ENCODE data around the gene RALGDS. TPM values are rescaled to one million over a fixed set of nuclear protein-coding genes. Genes with fewer than 3 reads are reported as not detected.

Gene RALGDS
- total and polyA plus RNA-seq, 9 of the 15 experiments (the other 6 are each of a cell fraction or from before 2014, with no cell fraction given) = 0.75 to 43.3 (median 27.1) TPM

GRCh38 chr9:133147412-133148198, 26.6 kb upstream of the RALGDS start (continued):
- TF ChIP-seq EWSR1 (IDR thresholded peaks at IDR 0.05; ENCODE audit: borderline replicate concordance, low read depth, partially characterized antibody) = no peak
- TF ChIP-seq ZNF41 (CRISPR knock-in tag; conservative IDR thresholded peaks at IDR 0.05) = 0 out of 2 replicates have a peak, but pooled peaks have one; percentile 21
- TF ChIP-seq FOXJ2 (tag; IDR thresholded peaks at IDR 0.05) = peak; percentile 39; the same call in 1 of the 2 replicates
- TF ChIP-seq FOXJ3 (CRISPR knock-in tag; IDR thresholded peaks at IDR 0.05) = no peak
- TF ChIP-seq NEUROD1 (IDR thresholded peaks at IDR 0.05; ENCODE audit: borderline replicate concordance, low read depth, low read length, partially characterized antibody) = peak; percentile 36
- no peak for TF ChIP-seq CBX1 (IDR thresholded peaks at IDR 0.05; ENCODE audit: low read depth)
- TF ChIP-seq ZNF197 (CRISPR knock-in tag; IDR thresholded peaks at IDR 0.05; ENCODE audit: low read depth) = no peak
- no peak for TF ChIP-seq SRSF3 (IDR thresholded peaks at IDR 0.05; ENCODE audit: insufficient read depth, low read length)
- TF ChIP-seq ZNF140 (CRISPR knock-in tag; IDR thresholded peaks at IDR 0.05) = no peak
- no peak for TF ChIP-seq ZNF282 (CRISPR knock-in tag; IDR thresholded peaks at IDR 0.05)
- no peak for TF ChIP-seq IFI16 (CRISPR knock-in tag; IDR thresholded peaks at IDR 0.05)
- TF ChIP-seq, protein P1, sequence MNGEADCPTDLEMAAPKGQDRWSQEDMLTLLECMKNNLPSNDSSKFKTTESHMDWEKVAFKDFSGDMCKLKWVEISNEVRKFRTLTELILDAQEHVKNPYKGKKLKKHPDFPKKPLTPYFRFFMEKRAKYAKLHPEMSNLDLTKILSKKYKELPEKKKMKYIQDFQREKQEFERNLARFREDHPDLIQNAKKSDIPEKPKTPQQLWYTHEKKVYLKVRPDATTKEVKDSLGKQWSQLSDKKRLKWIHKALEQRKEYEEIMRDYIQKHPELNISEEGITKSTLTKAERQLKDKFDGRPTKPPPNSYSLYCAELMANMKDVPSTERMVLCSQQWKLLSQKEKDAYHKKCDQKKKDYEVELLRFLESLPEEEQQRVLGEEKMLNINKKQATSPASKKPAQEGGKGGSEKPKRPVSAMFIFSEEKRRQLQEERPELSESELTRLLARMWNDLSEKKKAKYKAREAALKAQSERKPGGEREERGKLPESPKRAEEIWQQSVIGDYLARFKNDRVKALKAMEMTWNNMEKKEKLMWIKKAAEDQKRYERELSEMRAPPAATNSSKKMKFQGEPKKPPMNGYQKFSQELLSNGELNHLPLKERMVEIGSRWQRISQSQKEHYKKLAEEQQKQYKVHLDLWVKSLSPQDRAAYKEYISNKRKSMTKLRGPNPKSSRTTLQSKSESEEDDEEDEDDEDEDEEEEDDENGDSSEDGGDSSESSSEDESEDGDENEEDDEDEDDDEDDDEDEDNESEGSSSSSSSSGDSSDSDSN (IDR thresholded peaks at IDR 0.05; ENCODE audit: borderline replicate concordance in 1 of 2, low read depth in 2 of 2, low read length in 2 of 2) = peak in 1 of 2 experiments; percentile 84; a peak in 2 of 4 replicates
- no peak for TF ChIP-seq ZNF384 (IDR thresholded peaks at IDR 0.05; ENCODE audit: low read depth, low read length)
- TF ChIP-seq ZNF740 (CRISPR knock-in tag; IDR thresholded peaks at IDR 0.05) = peak; percentile 98
- peak in 1 of 2 experiments; percentile 92; a peak in 2 of 4 replicates for TF ChIP-seq ZNF740 (tag; IDR thresholded peaks at IDR 0.05)
- no peak for TF ChIP-seq NFYB (IDR thresholded peaks at IDR 0.05; ENCODE audit: extremely low read depth, insufficient read length)
- TF ChIP-seq RBM22 (IDR thresholded peaks at IDR 0.05; ENCODE audit: low read depth, low read length, poor library complexity, severe bottlenecking) = no peak
- TF ChIP-seq CHD4 (IDR thresholded peaks at IDR 0.05; ENCODE audit: insufficient read depth, insufficient replicate concordance, low read depth, low read length, poor library complexity, severe bottlenecking) = no peak
- TF ChIP-seq TBL1XR1 (IDR thresholded peaks at IDR 0.05; ENCODE audit: low read length in 2 of 2) = 0 out of 4 replicates have a peak, but pooled peaks of 1 of the 2 experiments have one; percentile 18
- no peak for TF ChIP-seq ZNF717 (CRISPR knock-in tag; IDR thresholded peaks at IDR 0.05)
- TF ChIP-seq, protein P2, sequence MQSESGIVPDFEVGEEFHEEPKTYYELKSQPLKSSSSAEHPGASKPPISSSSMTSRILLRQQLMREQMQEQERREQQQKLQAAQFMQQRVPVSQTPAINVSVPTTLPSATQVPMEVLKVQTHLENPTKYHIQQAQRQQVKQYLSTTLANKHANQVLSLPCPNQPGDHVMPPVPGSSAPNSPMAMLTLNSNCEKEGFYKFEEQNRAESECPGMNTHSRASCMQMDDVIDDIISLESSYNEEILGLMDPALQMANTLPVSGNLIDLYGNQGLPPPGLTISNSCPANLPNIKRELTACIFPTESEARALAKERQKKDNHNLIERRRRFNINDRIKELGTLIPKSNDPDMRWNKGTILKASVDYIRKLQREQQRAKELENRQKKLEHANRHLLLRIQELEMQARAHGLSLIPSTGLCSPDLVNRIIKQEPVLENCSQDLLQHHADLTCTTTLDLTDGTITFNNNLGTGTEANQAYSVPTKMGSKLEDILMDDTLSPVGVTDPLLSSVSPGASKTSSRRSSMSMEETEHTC (IDR thresholded peaks at IDR 0.05) = no peak
- no peak for TF ChIP-seq ATF4 (CRISPR knock-in tag; IDR thresholded peaks at IDR 0.05)
